ENCODE data around the gene CMA1. TPM values are rescaled to one million over a fixed set of nuclear protein-coding genes. Genes with fewer than 3 reads are reported as not detected.

CMA1 gene
- polyA plus RNA-seq, 1 donor from 2014 or later, result not detected

DNA sequence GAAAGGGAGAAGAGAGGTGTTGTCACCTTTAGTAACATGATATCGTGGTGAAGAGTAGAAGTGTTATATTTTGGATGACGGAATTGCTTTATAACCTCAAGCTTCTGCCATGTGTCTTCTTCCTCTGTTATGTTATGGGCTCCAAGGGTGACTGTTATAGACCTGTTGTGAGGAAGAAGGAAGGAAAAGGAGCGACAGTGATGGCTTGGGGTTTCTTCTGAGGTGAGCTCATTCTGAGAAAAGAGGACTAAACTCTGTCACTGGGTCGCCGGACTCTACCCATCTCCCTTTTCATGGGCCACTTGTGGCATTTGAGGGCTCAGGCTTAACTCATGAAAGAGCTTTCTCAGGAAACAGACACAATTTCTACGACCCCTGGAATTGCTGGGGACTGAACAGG lies 1.6 kb downstream of the CMA1 start:
- H3K9me3 ChIP-seq (ENCODE audit: low read length), result no peaks in the 10 kb centered on the region
- H3K27me3 ChIP-seq (ENCODE audit: insufficient read depth, low read depth, low read length), result no peaks in the 10 kb centered on the region
- no peaks in the 10 kb centered on the region for H3K9me2 ChIP-seq (ENCODE audit: insufficient read depth, low read length)
- no peak overlapping the region for H3K4me2 ChIP-seq (ENCODE audit: low read length)
- H3K36me3 ChIP-seq (ENCODE audit: insufficient read depth, low read length), result no peaks in the 10 kb centered on the region
- TF ChIP-seq MXI1 (conservative IDR thresholded peaks at IDR 0.05; ENCODE audit: poor library complexity, severe bottlenecking) (no peak), SMC3 (conservative IDR thresholded peaks at IDR 0.05; ENCODE audit: poor library complexity) (no peak), TAF1 (IDR thresholded peaks at IDR 0.05; ENCODE audit: low read depth) (no peak), EP300 (conservative IDR thresholded peaks at IDR 0.05; ENCODE audit: poor library complexity, severe bottlenecking) (no peak), EZH2 (IDR thresholded peaks at IDR 0.05; ENCODE audit: borderline replicate concordance, insufficient read depth, low read length, poor library complexity, severe bottlenecking) (no peak), RAD21 (conservative IDR thresholded peaks at IDR 0.05) (no peak), POLR2AphosphoS5 (IDR thresholded peaks at IDR 0.05) (no peak)
- TF ChIP-seq, protein P1, sequence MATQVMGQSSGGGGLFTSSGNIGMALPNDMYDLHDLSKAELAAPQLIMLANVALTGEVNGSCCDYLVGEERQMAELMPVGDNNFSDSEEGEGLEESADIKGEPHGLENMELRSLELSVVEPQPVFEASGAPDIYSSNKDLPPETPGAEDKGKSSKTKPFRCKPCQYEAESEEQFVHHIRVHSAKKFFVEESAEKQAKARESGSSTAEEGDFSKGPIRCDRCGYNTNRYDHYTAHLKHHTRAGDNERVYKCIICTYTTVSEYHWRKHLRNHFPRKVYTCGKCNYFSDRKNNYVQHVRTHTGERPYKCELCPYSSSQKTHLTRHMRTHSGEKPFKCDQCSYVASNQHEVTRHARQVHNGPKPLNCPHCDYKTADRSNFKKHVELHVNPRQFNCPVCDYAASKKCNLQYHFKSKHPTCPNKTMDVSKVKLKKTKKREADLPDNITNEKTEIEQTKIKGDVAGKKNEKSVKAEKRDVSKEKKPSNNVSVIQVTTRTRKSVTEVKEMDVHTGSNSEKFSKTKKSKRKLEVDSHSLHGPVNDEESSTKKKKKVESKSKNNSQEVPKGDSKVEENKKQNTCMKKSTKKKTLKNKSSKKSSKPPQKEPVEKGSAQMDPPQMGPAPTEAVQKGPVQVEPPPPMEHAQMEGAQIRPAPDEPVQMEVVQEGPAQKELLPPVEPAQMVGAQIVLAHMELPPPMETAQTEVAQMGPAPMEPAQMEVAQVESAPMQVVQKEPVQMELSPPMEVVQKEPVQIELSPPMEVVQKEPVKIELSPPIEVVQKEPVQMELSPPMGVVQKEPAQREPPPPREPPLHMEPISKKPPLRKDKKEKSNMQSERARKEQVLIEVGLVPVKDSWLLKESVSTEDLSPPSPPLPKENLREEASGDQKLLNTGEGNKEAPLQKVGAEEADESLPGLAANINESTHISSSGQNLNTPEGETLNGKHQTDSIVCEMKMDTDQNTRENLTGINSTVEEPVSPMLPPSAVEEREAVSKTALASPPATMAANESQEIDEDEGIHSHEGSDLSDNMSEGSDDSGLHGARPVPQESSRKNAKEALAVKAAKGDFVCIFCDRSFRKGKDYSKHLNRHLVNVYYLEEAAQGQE (IDR thresholded peaks at IDR 0.05; ENCODE audit: borderline replicate concordance), result no peak
- TF ChIP-seq, protein P2, sequence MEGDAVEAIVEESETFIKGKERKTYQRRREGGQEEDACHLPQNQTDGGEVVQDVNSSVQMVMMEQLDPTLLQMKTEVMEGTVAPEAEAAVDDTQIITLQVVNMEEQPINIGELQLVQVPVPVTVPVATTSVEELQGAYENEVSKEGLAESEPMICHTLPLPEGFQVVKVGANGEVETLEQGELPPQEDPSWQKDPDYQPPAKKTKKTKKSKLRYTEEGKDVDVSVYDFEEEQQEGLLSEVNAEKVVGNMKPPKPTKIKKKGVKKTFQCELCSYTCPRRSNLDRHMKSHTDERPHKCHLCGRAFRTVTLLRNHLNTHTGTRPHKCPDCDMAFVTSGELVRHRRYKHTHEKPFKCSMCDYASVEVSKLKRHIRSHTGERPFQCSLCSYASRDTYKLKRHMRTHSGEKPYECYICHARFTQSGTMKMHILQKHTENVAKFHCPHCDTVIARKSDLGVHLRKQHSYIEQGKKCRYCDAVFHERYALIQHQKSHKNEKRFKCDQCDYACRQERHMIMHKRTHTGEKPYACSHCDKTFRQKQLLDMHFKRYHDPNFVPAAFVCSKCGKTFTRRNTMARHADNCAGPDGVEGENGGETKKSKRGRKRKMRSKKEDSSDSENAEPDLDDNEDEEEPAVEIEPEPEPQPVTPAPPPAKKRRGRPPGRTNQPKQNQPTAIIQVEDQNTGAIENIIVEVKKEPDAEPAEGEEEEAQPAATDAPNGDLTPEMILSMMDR (IDR thresholded peaks at IDR 0.05; ENCODE audit: poor library complexity, severe bottlenecking), result no peak
- H2AFZ ChIP-seq (ENCODE audit: low read depth, low read length), result no peak overlapping the region
- no peaks in the 10 kb centered on the region for H3F3A ChIP-seq (ENCODE audit: insufficient read depth, low read length, poor library complexity, severe bottlenecking)
- H3K79me2 ChIP-seq (replicated peaks; ENCODE audit: insufficient read depth, low read length), result no peaks in the 10 kb centered on the region
- H3K27ac ChIP-seq (ENCODE audit: low read length), result no peak overlapping the region
- no peak overlapping the region for H3K4me3 ChIP-seq (ENCODE audit: low read length)
- no peaks in the 10 kb centered on the region for H4K20me1 ChIP-seq (ENCODE audit: insufficient read depth)
- H3K9ac ChIP-seq (ENCODE audit: low read length), result no peak overlapping the region

DNA sequence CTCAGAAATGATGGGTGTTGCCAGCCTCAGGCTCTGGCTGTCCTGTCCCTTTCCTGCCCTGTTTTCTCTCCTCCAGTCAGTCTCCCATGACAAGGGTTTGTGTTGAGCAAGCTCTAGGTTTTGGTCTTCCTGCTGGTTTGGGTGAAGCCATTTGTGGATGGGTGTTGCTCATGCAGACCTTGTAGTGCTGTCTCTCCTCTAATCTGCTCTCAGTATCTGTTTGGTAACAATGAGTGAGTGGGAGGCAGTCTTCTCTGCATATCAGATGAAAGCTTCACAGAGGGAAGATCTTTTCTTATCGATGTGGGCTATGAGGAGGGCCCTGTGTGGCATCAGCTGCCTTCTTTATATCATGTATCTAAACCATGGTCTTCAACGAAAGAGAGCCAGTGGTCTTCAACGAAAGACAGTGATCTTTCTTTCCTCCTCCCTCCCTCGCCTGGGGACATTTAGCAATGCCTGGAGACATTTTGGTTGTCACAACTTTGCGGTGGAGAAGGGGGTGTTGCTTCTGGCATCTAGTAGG lies 3.6 kb downstream of the CMA1 start:
- H2AFZ ChIP-seq (ENCODE audit: low read depth, low read length), result no peak overlapping the region
- H4K20me1 ChIP-seq (ENCODE audit: insufficient read depth), result no peaks in the 10 kb centered on the region
- H3K4me3 ChIP-seq (ENCODE audit: low read length), result no peak overlapping the region
- H3K27ac ChIP-seq (ENCODE audit: low read length), result no peak overlapping the region
- no peaks in the 10 kb centered on the region for H3K36me3 ChIP-seq (ENCODE audit: insufficient read depth, low read length)
- TF ChIP-seq POLR2AphosphoS5 (IDR thresholded peaks at IDR 0.05), result no peak
- TF ChIP-seq EZH2 (IDR thresholded peaks at IDR 0.05; ENCODE audit: borderline replicate concordance, insufficient read depth, low read length, poor library complexity, severe bottlenecking), result no peak
- TF ChIP-seq EP300 (conservative IDR thresholded peaks at IDR 0.05; ENCODE audit: poor library complexity, severe bottlenecking), result no peak
- TF ChIP-seq RAD21 (conservative IDR thresholded peaks at IDR 0.05), result no peak
- TF ChIP-seq SMC3 (conservative IDR thresholded peaks at IDR 0.05; ENCODE audit: poor library complexity), result no peak
- TF ChIP-seq TAF1 (IDR thresholded peaks at IDR 0.05; ENCODE audit: low read depth), result no peak
- TF ChIP-seq, protein P1 (IDR thresholded peaks at IDR 0.05; ENCODE audit: borderline replicate concordance), result no peak
- TF ChIP-seq MXI1 (conservative IDR thresholded peaks at IDR 0.05; ENCODE audit: poor library complexity, severe bottlenecking), result no peak
- TF ChIP-seq, protein P2 (IDR thresholded peaks at IDR 0.05; ENCODE audit: poor library complexity, severe bottlenecking), result no peak
- no peak overlapping the region for H3K9ac ChIP-seq (ENCODE audit: low read length)
- H3F3A ChIP-seq (ENCODE audit: insufficient read depth, low read length, poor library complexity, severe bottlenecking), result no peaks in the 10 kb centered on the region
- H3K9me3 ChIP-seq (ENCODE audit: low read length), result no peaks in the 10 kb centered on the region
- H3K4me2 ChIP-seq (ENCODE audit: low read length), result no peak overlapping the region
- no peaks in the 10 kb centered on the region for H3K27me3 ChIP-seq (ENCODE audit: insufficient read depth, low read depth, low read length)
- H3K79me2 ChIP-seq (replicated peaks; ENCODE audit: insufficient read depth, low read length), result no peaks in the 10 kb centered on the region
- no peaks in the 10 kb centered on the region for H3K9me2 ChIP-seq (ENCODE audit: insufficient read depth, low read length)

Data from neural cell (in vitro differentiated cells).